GM19351 (cell line): ENCODE results near the gene C16orf86.
A peak's percentile ranks its signal among the peaks of the same experiment; 100 is the strongest.

Source experiments
- ATAC-seq: cut with Tn5 transposase; IDR thresholded peaks from one replicate; pipeline ENCODE4 v1.9.1; 2021; ENCODE audit warnings: mild to moderate bottlenecking, moderate library complexity; ENCODE audit not compliant: unreplicated experiment

Gene C16orf86

GRCh38 chr16:67665598-67665997 lies 1.0 kb upstream of the C16orf86 start:
- no peak for ATAC-seq

- ATAC-seq, result peak; percentile 7
These were observed 522 bp upstream of the C16orf86 start for GRCh38 chr16:67666032-67666551.

GRCh38 chr16:67667453-67667816 lies 821 bp downstream of the C16orf86 start:
- ATAC-seq, result no peak

- peak; percentile 78 for ATAC-seq
These were observed 1.3 kb downstream of the C16orf86 start for GRCh38 chr16:67667817-67668494.

GRCh38 chr16:67668495-67669157 lies 2.0 kb downstream of the C16orf86 start:
- ATAC-seq, result no peak

GRCh38 chr16:67669499-67670101 lies 3.0 kb downstream of the C16orf86 start:
- no peak for ATAC-seq

- no peak for ATAC-seq
These were observed 5.7 kb downstream of the C16orf86 start for GRCh38 chr16:67672306-67672705.

- peak; percentile 43 for ATAC-seq
These were observed 6.4 kb downstream of the C16orf86 start for GRCh38 chr16:67672739-67673662.

- no peak for ATAC-seq
These were observed 7.3 kb downstream of the C16orf86 start for GRCh38 chr16:67673712-67674580.

- ATAC-seq, result no peak
These were observed 8.4 kb downstream of the C16orf86 start for GRCh38 chr16:67674851-67675578.

- no peak for ATAC-seq
These were observed 8.9 kb downstream of the C16orf86 start for GRCh38 chr16:67675579-67675935.

GRCh38 chr16:67675999-67676398 lies 9.4 kb downstream of the C16orf86 start:
- ATAC-seq, result no peak

GRCh38 chr16:67676516-67676915 lies 9.9 kb downstream of the C16orf86 start:
- ATAC-seq, result no peak

- no peak for ATAC-seq
These were observed 10.3 kb downstream of the C16orf86 start for GRCh38 chr16:67676939-67677338.

- ATAC-seq, result no peak
These were observed 11.1 kb downstream of the C16orf86 start for GRCh38 chr16:67677712-67678111.

- no peak for ATAC-seq
These were observed 11.9 kb downstream of the C16orf86 start for GRCh38 chr16:67678354-67679023.

GRCh38 chr16:67679935-67680897 lies 13.6 kb downstream of the C16orf86 start:
- no peak for ATAC-seq

- no peak for ATAC-seq
These were observed 17.2 kb downstream of the C16orf86 start for GRCh38 chr16:67683767-67684166.
